ENCODE results near the gene FUS. TPM values are rescaled to one million over a fixed set of nuclear protein-coding genes. Genes with fewer than 3 reads are reported as not detected.
"Not testable (repeated sequence)": the region's sequence is repeated elsewhere in the genome, so short reads cannot be mapped to it uniquely, and the experiment has no call there.

The FUS gene
- total RNA-seq, 2 experiments from 2014 or later: 104 to 953 TPM

DNA sequence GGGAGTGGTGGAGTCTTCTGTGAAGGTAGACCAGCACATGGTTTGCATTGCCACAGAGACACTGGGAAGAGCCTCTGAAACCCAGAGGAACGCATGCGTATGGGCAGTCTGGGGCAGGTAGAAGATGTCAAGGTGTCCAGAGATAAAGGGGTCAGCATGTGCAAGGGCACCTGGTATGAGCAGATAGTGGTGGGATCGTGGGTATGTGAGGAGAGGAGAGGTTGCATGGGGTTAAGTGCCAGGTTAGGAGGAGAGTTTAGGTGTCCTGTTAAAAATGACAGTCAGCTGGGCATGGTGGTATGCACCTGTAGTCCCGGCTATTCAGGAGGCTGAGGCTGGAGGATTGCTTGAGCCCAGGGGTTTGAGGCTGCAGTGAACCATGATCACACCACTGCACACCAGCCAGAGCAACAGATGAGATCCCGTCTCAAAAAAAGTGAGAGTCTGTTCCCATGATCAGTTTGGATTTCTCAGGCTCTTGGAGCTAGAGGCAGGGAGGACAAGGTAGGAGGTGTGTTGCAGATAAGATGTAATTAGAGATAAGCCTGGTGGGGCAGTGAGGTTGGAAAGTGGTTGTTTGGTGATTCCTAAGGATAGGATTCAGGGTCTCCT lies 19.6 kb downstream of the FUS start:
- BruUV-seq (replicated peaks): no TSS peak
- H3K4me2 ChIP-seq (ENCODE audit: low read length): no peak overlapping the region
- no peak overlapping the region for H3K4me3 ChIP-seq (ENCODE audit: low read depth, low read length, poor library complexity, severe bottlenecking)
- intact Hi-C loops (cut with micrococcal nuclease; ENCODE audit: unreplicated experiment): no loop called here
- ChIA-PET POLR2A (interaction anchor here (1.0 kb wide), 1 partner anchor 16 kb away, joined by 4 read pairs; no protein-coding TSS in a partner anchor), CTCF (ENCODE audit: unreplicated experiment) (no interaction called here)
- H2AFZ ChIP-seq (ENCODE audit: low read length): no peak overlapping the region
- H3K36me3 ChIP-seq (ENCODE audit: insufficient read depth, low read length): peaks cover 32% of the 10 kb centered on the region
- DNase-seq (ENCODE audit: low spot score): no peak
- no peaks in the 10 kb centered on the region for H3K79me2 ChIP-seq (ENCODE audit: insufficient read depth, low read depth, low read length)
- H3K27ac ChIP-seq (ENCODE audit: low read depth, low read length, poor library complexity, severe bottlenecking): no peak overlapping the region
- no peak for TF ChIP-seq EZH2phosphoT487 (IDR thresholded peaks at IDR 0.05; ENCODE audit: borderline replicate concordance, low read depth, low read length)
- TF ChIP-seq, protein P1, sequence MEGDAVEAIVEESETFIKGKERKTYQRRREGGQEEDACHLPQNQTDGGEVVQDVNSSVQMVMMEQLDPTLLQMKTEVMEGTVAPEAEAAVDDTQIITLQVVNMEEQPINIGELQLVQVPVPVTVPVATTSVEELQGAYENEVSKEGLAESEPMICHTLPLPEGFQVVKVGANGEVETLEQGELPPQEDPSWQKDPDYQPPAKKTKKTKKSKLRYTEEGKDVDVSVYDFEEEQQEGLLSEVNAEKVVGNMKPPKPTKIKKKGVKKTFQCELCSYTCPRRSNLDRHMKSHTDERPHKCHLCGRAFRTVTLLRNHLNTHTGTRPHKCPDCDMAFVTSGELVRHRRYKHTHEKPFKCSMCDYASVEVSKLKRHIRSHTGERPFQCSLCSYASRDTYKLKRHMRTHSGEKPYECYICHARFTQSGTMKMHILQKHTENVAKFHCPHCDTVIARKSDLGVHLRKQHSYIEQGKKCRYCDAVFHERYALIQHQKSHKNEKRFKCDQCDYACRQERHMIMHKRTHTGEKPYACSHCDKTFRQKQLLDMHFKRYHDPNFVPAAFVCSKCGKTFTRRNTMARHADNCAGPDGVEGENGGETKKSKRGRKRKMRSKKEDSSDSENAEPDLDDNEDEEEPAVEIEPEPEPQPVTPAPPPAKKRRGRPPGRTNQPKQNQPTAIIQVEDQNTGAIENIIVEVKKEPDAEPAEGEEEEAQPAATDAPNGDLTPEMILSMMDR (conservative IDR thresholded peaks at IDR 0.05; ENCODE audit: low read length): no peak
- H4K20me1 ChIP-seq (ENCODE audit: insufficient read depth, low read length): no peaks in the 10 kb centered on the region
- no peaks in the 10 kb centered on the region for H3K9me3 ChIP-seq (ENCODE audit: low read length)
- H3K4me1 ChIP-seq (ENCODE audit: insufficient read depth, low read length, poor library complexity, severe bottlenecking): peaks cover 46% of the 10 kb centered on the region
- H3K9me2 ChIP-seq (ENCODE audit: insufficient read depth, low read length): no peaks in the 10 kb centered on the region

DNA sequence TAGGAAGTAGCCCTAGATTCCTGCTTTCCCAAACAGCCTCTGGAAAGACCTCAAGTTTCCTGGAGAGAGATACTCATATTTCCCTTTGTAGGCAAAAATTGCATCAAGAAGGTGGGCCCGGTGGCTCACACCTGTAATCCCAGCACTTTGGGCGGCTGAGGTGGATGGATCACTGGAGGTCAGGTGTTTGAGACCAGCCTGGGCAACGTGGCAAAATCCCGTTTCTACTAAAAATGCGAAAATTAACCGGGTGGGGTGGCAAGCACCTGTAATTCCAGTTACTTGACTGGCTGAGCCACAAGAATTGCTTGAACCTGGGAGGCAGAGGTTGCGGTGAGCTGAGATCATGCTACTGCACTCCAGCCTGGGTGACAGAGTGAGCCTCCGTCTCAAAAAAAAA lies 20.2 kb downstream of the FUS start:
- H3K27ac ChIP-seq (ENCODE audit: low read depth, low read length, poor library complexity, severe bottlenecking); H3K9me3 ChIP-seq (ENCODE audit: low read length); H4K20me1 ChIP-seq (ENCODE audit: insufficient read depth, low read length); H3K9me2 ChIP-seq (ENCODE audit: insufficient read depth, low read length); H3K4me2 ChIP-seq (ENCODE audit: low read length); intact Hi-C loops (cut with micrococcal nuclease; ENCODE audit: unreplicated experiment); BruUV-seq (replicated peaks); CTCF ChIA-PET (ENCODE audit: unreplicated experiment); H3K4me3 ChIP-seq (ENCODE audit: low read depth, low read length, poor library complexity, severe bottlenecking); DNase-seq (ENCODE audit: low spot score); H2AFZ ChIP-seq (ENCODE audit: low read length); H3K79me2 ChIP-seq (ENCODE audit: insufficient read depth, low read depth, low read length): not testable (repeated sequence)
- H3K4me1 ChIP-seq (ENCODE audit: insufficient read depth, low read length, poor library complexity, severe bottlenecking): peaks cover 46% of the 10 kb centered on the region
- peaks cover 26% of the 10 kb centered on the region for H3K36me3 ChIP-seq (ENCODE audit: insufficient read depth, low read length)
- POLR2A ChIA-PET: interaction anchor here (0.6 to 0.7 kb wide), 2 partner anchors 27 to 250 kb away, joined by 4 to 8 read pairs; no protein-coding TSS in a partner anchor

DNA sequence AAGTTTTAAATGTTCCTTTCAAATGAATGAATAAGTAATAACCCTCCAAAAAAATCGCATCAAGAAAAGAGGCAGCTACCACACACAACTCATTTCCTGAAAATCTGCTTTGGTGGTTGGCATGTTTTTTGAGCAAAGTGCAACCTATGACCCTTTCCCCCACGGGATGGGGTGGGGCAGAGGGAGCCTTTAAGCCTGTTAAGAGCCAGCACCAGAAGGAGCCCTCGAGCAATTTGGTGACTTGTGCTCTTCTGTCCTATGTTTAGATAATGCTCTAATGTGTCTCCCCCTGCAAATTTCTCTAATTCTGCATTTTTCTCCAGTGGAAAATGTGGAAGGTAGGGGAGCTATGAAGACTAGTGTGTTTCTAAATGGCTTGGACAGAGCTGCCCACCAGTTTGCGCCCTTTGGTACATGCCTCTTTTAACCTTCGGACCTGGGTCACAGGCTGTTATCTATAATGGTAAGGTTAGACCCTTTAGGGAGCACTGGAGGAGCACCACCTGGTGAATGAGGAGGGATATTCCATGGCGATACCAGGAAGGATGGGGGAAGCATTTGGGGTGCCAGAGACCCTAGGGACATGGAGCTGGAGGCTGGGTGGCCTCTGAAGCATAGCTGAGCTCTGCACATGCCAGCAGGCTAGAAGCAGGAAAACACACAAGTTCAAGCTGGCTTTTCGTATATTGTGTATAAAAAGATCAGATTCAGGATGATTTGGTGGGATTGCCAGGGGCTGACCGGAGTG lies 21.1 kb downstream of the FUS start:
- H3K79me2 ChIP-seq (ENCODE audit: insufficient read depth, low read depth, low read length): no peaks in the 10 kb centered on the region
- no TSS peak for BruUV-seq (replicated peaks)
- H3K4me3 ChIP-seq (ENCODE audit: low read depth, low read length, poor library complexity, severe bottlenecking): peak overlapping the region; percentile 69
- ChIA-PET CTCF (ENCODE audit: unreplicated experiment) (interaction anchor here (0.6 kb wide), 1 partner anchor 75 kb away, joined by 3 read pairs; no protein-coding TSS in a partner anchor), POLR2A (interaction anchor here (0.6 to 2.3 kb wide), 8 partner anchors 12 to 259 kb away, joined by 3 to 10 read pairs (median 4); partner anchors contain the start of genes FUS and TRIM72)
- H3K4me2 ChIP-seq (ENCODE audit: low read length): peak overlapping the region; percentile 77
- H3K27ac ChIP-seq (ENCODE audit: low read depth, low read length, poor library complexity, severe bottlenecking): no peak overlapping the region
- H2AFZ ChIP-seq (ENCODE audit: low read length): no peak overlapping the region
- peaks cover 17% of the 10 kb centered on the region for H3K36me3 ChIP-seq (ENCODE audit: insufficient read depth, low read length)
- H3K9me3 ChIP-seq (ENCODE audit: low read length): no peaks in the 10 kb centered on the region
- no peaks in the 10 kb centered on the region for H3K9me2 ChIP-seq (ENCODE audit: insufficient read depth, low read length)
- peak; percentile 49 for DNase-seq (ENCODE audit: low spot score)
- peaks cover 46% of the 10 kb centered on the region for H3K4me1 ChIP-seq (ENCODE audit: insufficient read depth, low read length, poor library complexity, severe bottlenecking)
- intact Hi-C loops (cut with micrococcal nuclease; ENCODE audit: unreplicated experiment): no loop called here
- no peaks in the 10 kb centered on the region for H4K20me1 ChIP-seq (ENCODE audit: insufficient read depth, low read length)
- TF ChIP-seq, protein P1 (conservative IDR thresholded peaks at IDR 0.05; ENCODE audit: low read length): peak; percentile 51
- no peak for TF ChIP-seq EZH2phosphoT487 (IDR thresholded peaks at IDR 0.05; ENCODE audit: borderline replicate concordance, low read depth, low read length)
